Jurkat, Clone E6-1 (cell line): ENCODE results near the gene WDR76.

Experiments
- DNase-seq: peaks from one replicate; pipeline ENCODE4 v3.0.0-alpha.2; 2011; ENCODE audit warnings: low read depth, low spot score
- H3K4me3 ChIP-seq: 2 replicates; pipeline ENCODE4 v1.5.1; 2011; ENCODE audit warnings: mild to moderate bottlenecking, low read length, control low read depth, moderate library complexity

WDR76 gene

GRCh38 chr15:43871835-43872234 is 45.0 kb downstream of the WDR76 start:
- no peak for DNase-seq
- H3K4me3 ChIP-seq = no peak overlapping the region

- peak; percentile 34 for DNase-seq
Measured at GRCh38 chr15:43872416-43873020, 45.7 kb downstream of the WDR76 start.

GRCh38 chr15:43873651-43874050 is 46.8 kb downstream of the WDR76 start:
- no peak overlapping the region for H3K4me3 ChIP-seq
- no peak for DNase-seq

More at GRCh38 chr15:43872416-43873020, 45.7 kb downstream of the WDR76 start:
- H3K4me3 ChIP-seq = no peak overlapping the region

- DNase-seq = no peak
- no peak overlapping the region for H3K4me3 ChIP-seq
Measured at GRCh38 chr15:43876872-43877271, 50.1 kb downstream of the WDR76 start.

- no peak overlapping the region for H3K4me3 ChIP-seq
- no peak for DNase-seq
Measured at GRCh38 chr15:43877371-43877770, 50.6 kb downstream of the WDR76 start.

GRCh38 chr15:43878446-43878845 is 51.6 kb downstream of the WDR76 start:
- no peak overlapping the region for H3K4me3 ChIP-seq
- no peak for DNase-seq

- no peak for DNase-seq
- H3K4me3 ChIP-seq = no peak overlapping the region
Measured at GRCh38 chr15:43879386-43880355, 52.9 kb downstream of the WDR76 start.

- no peak for DNase-seq
- no peak overlapping the region for H3K4me3 ChIP-seq
Measured at GRCh38 chr15:43880406-43881194, 53.8 kb downstream of the WDR76 start.

GRCh38 chr15:43881245-43881644 is 54.4 kb downstream of the WDR76 start:
- DNase-seq = no peak
- no peak overlapping the region for H3K4me3 ChIP-seq

- H3K4me3 ChIP-seq = no peak overlapping the region
- DNase-seq = no peak
Measured at GRCh38 chr15:43881944-43882343, 55.1 kb downstream of the WDR76 start.

GRCh38 chr15:43883571-43883970 is 56.8 kb downstream of the WDR76 start:
- H3K4me3 ChIP-seq = no peak overlapping the region
- no peak for DNase-seq

GRCh38 chr15:43886558-43886957 is 59.8 kb downstream of the WDR76 start:
- no peak overlapping the region for H3K4me3 ChIP-seq
- no peak for DNase-seq

- no peak overlapping the region for H3K4me3 ChIP-seq
- no peak for DNase-seq
Measured at GRCh38 chr15:43887901-43888300, 61.1 kb downstream of the WDR76 start.

GRCh38 chr15:43889042-43889441 is 62.2 kb downstream of the WDR76 start:
- H3K4me3 ChIP-seq = no peak overlapping the region
- DNase-seq = no peak

GRCh38 chr15:43893956-43894355 is 67.2 kb downstream of the WDR76 start:
- no peak for DNase-seq
- H3K4me3 ChIP-seq = no peak overlapping the region

GRCh38 chr15:43895586-43895985 is 68.8 kb downstream of the WDR76 start:
- no peak overlapping the region for H3K4me3 ChIP-seq
- DNase-seq = no peak

GRCh38 chr15:43896543-43896942 is 69.7 kb downstream of the WDR76 start:
- no peak for DNase-seq
- H3K4me3 ChIP-seq = no peak overlapping the region

- no peak overlapping the region for H3K4me3 ChIP-seq
- no peak for DNase-seq
Measured at GRCh38 chr15:43898891-43899290, 72.1 kb downstream of the WDR76 start.

GRCh38 chr15:43899928-43900327 is 73.1 kb downstream of the WDR76 start:
- DNase-seq = no peak
- H3K4me3 ChIP-seq = no peak overlapping the region

- no peak overlapping the region for H3K4me3 ChIP-seq
Measured at GRCh38 chr15:43900996-43901395, 74.2 kb downstream of the WDR76 start.

More at GRCh38 chr15:43900996-43901395, 74.2 kb downstream of the WDR76 start:
- DNase-seq = no peak
